HepG2 (cell line): ENCODE results near the gene BDH2. TPM values are rescaled to one million over a fixed set of nuclear protein-coding genes. Genes with fewer than 3 reads are reported as not detected.

Experiments
- ATAC-seq: fragments of 200-7000 bp; cut with Tn5 transposase; 3 replicates; pipeline ENCODE4 v1.9.1; 2020; ENCODE audit warnings: mild to moderate bottlenecking, moderate library complexity
- BruUV-seq: library from RNA; stranded (reverse); fragments of 400-500 nt; replicated peaks from 2 replicates; lab custom pipeline; 2021; lab: Mats Ljungman, UMichigan
- CTCF ChIA-PET: fragments of 300-600 bp; formaldehyde crosslinking; extraction: SDS; loops from one replicate; lab custom pipeline; 2021; ENCODE audit warnings: low total read pairs, inconsistent platforms, low intra/inter-chr PET ratio; lab: Yijun Ruan, JAX
- POLR2A ChIA-PET: fragments of 350-600 bp; sonication (Branson Sonifier 250); formaldehyde crosslinking; loops from one replicate; lab custom pipeline; 2020; ENCODE audit warnings: antibody characterized with exemption, inconsistent platforms; lab: Yijun Ruan, JAX
- DNase-seq: peaks from one replicate; pipeline ENCODE4 v3.0.0-alpha.2; 2015; ENCODE audit warnings: low spot score
- FAIRE-seq: peaks from 3 replicates; lab custom pipeline; 2011; peaks lifted over from hg19 to GRCh38; lab: Jason Lieb, UNC
- H2AFZ ChIP-seq: one replicate; pipeline ENCODE4 v1.6.1; 2011; ENCODE audit warnings: low read length, inconsistent platforms
- H3K27ac ChIP-seq: fragments of 300-600 bp; 3 replicates; pipeline ENCODE4 v1.8.0; 2011; ENCODE audit warnings: mixed run types, mild to moderate bottlenecking, mixed read lengths, low read length, inconsistent platforms; ENCODE audit not compliant: insufficient read depth; ENCODE audit errors: extremely low read length
- H3K27me3 ChIP-seq, 2 experiments: fragments of 200-600 bp in 1 of 2; 2 replicates in 1 of 2; 3 replicates in 1 of 2; pipeline versions ENCODE4 v1.6.0 to v1.8.0; 2011; ENCODE audit warnings: low read length in 2 of 2, mild to moderate bottlenecking in 2 of 2, moderate library complexity in 2 of 2, inconsistent platforms in 1 of 2; ENCODE audit not compliant: insufficient read depth in 2 of 2, control insufficient read depth in 1 of 2
- H3K36me3 ChIP-seq, 2 experiments: fragments of 200-600 bp in 1 of 2; replicated peaks in 1 of 2; 2 replicates in 1 of 2; 3 replicates in 1 of 2; pipeline versions ENCODE4 v1.5.1 to v1.8.0; 2011; ENCODE audit warnings: low read length in 2 of 2, inconsistent platforms in 1 of 2; ENCODE audit not compliant: insufficient read depth in 2 of 2, control insufficient read depth in 1 of 2
- H3K4me1 ChIP-seq: 2 replicates; pipeline ENCODE4 v1.5.1; 2012; ENCODE audit warnings: low read length, inconsistent platforms; ENCODE audit not compliant: insufficient read depth
- H3K4me2 ChIP-seq: 2 replicates; pipeline ENCODE4 v1.6.0; 2011; ENCODE audit warnings: low read depth, low read length, inconsistent platforms
- H3K4me3 ChIP-seq, 3 experiments: fragments of 200-600 bp in 1 of 3; sonication (generic), shearing (Covaris generic) in 1 of 3; replicated peaks in 1 of 3; 2 replicates each; pipeline ENCODE4 v1.5.1; 2011 to 2016; ENCODE audit warnings: low read length in 3 of 3, inconsistent platforms in 2 of 3, low read depth in 2 of 3, mild to moderate bottlenecking in 2 of 3, control low read depth in 1 of 3, mixed read lengths in 1 of 3; ENCODE audit not compliant: insufficient read depth in 1 of 3
- H3K79me2 ChIP-seq: one replicate; pipeline ENCODE4 v1.6.1; 2011; ENCODE audit warnings: low read length, inconsistent platforms; ENCODE audit not compliant: insufficient read depth
- H3K9ac ChIP-seq: 2 replicates; pipeline ENCODE4 v1.6.0; 2011; ENCODE audit warnings: mild to moderate bottlenecking, low read depth, low read length, inconsistent platforms; ENCODE audit not compliant: insufficient read depth
- H3K9me3 ChIP-seq: 2 replicates; pipeline ENCODE4 v1.5.1; 2012; ENCODE audit warnings: mild to moderate bottlenecking, low read length
- H4K20me1 ChIP-seq: 2 replicates; pipeline ENCODE4 v1.6.0; 2011; ENCODE audit warnings: inconsistent platforms, mild to moderate bottlenecking, low read length, moderate library complexity; ENCODE audit not compliant: insufficient read depth
- MYNN ChIP-seq: sonication (generic); formaldehyde crosslinking; IDR thresholded peaks from 2 replicates; pipeline ENCODE4 v1.4.0; 2020; ENCODE audit warnings: mild to moderate bottlenecking, low read depth, missing genetic modification reagents
- NRL ChIP-seq: sonication (generic); formaldehyde crosslinking; IDR thresholded peaks from 2 replicates; pipeline ENCODE4 v1.5.0; 2020; ENCODE audit warnings: missing genetic modification reagents, mild to moderate bottlenecking, moderate library complexity, borderline replicate concordance
- ZFY ChIP-seq: sonication (generic); formaldehyde crosslinking; IDR thresholded peaks from 2 replicates; pipeline ENCODE4 v1.4.0; 2020; ENCODE audit warnings: missing genetic modification reagents
- WGBS: methylation state at CpG from one replicate; pipeline ENCODE4 v1.1.6; 2017; ENCODE audit warnings: low lambda C conversion rate; 5-methylcytosine and 5-hydroxymethylcytosine counted together
- in situ Hi-C: cut with HindIII; loops from 2 replicates; pipeline ENCODE4 v1.10.0; 2017; ENCODE audit warnings: low pct_unique_long_range_greater_than_20kb; ENCODE audit not compliant: extremely low pct_ligation_motif_present
- intact Hi-C: fragments of 100-400 bp; cut with micrococcal nuclease; formaldehyde crosslinking; loops from one replicate; pipeline ENCODE4 v1.10.0; 2022; ENCODE audit not compliant: unreplicated experiment
- polyA plus RNA-seq, 8 experiments: library from polyadenylated mRNA; depleted of rRNA in 3 of 8; stranded (reverse) in 7 of 8; unstranded in 1 of 8; fragments of >200 nt; fragmentation: Illumina TruSeq in 4 of 8; extraction: Trizol in 4 of 8; gene quantifications; 2 replicates each; pipeline versions ENCODE4 v1.2.1 to v1.2.3, GENCODE V29; 2011 to 2016; ENCODE audit warnings: low read depth in 4 of 8, missing spikeins in 1 of 8, mixed read lengths in 1 of 8; ENCODE audit not compliant: insufficient read depth in 1 of 8
- total RNA-seq, 5 experiments: library from RNA; depleted of rRNA; stranded (reverse); fragments of >200 nt; fragmentation: Illumina TruSeq; extraction: Trizol; gene quantifications; 2 replicates each; pipeline ENCODE4 v1.2.3, GENCODE V29; 2016; ENCODE audit warnings: low read depth in 1 of 5
- TF ChIP-seq, protein P1 (sequence below): sonication (generic); formaldehyde crosslinking; IDR thresholded peaks from 2 replicates; pipeline ENCODE4 v1.8.0; 2022; ENCODE audit warnings: missing genetic modification reagents, low read depth, mild to moderate bottlenecking, borderline replicate concordance
- TF ChIP-seq, protein P2 (sequence below): sonication (generic); formaldehyde crosslinking; IDR thresholded peaks from 2 replicates; pipeline ENCODE4 v1.4.0; 2020; ENCODE audit warnings: missing genetic modification reagents, borderline replicate concordance

BDH2 gene
- total and polyA plus RNA-seq, 2 of the 13 experiments (the other 11 are each of a cell fraction or from before 2014, with no cell fraction given) = 34.8 to 46.2 TPM

DNA sequence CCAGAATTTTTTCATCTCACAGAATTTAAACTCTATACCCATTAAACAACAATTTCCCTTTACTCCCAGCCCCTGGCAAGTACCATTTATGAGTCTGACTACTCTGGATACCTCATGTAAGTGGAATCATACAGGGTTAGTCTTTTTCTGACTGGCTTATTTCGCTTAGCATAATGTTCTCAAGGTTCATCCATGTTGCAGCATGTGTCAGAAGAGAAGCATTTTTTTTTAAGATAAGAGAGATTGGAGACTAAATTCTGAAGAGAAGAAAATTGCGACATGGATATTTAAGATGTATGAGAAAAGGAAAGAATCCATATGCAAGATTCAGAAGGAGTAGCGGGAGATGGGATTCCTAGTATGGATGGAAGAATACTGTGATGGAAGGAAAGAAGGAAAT, 68.8 kb downstream of the BDH2 start:
- POLR2A ChIA-PET = no interaction called here
- in situ Hi-C loops = no loop called here
- TF ChIP-seq NRL (no peak), MYNN (CRISPR knock-in tag) (no peak), ZFY (CRISPR knock-in tag) (no peak)
- TF ChIP-seq, protein P1, sequence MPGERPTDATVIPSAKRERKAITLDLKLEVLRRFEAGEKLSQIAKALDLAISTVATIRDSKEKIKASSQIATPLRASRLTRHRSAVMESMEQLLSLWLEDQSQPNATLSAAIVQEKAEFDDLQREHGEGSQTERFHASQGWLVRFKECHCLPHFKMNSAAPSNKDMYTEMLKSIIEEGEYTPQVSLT (CRISPR knock-in tag) = no peak
- TF ChIP-seq, protein P2, sequence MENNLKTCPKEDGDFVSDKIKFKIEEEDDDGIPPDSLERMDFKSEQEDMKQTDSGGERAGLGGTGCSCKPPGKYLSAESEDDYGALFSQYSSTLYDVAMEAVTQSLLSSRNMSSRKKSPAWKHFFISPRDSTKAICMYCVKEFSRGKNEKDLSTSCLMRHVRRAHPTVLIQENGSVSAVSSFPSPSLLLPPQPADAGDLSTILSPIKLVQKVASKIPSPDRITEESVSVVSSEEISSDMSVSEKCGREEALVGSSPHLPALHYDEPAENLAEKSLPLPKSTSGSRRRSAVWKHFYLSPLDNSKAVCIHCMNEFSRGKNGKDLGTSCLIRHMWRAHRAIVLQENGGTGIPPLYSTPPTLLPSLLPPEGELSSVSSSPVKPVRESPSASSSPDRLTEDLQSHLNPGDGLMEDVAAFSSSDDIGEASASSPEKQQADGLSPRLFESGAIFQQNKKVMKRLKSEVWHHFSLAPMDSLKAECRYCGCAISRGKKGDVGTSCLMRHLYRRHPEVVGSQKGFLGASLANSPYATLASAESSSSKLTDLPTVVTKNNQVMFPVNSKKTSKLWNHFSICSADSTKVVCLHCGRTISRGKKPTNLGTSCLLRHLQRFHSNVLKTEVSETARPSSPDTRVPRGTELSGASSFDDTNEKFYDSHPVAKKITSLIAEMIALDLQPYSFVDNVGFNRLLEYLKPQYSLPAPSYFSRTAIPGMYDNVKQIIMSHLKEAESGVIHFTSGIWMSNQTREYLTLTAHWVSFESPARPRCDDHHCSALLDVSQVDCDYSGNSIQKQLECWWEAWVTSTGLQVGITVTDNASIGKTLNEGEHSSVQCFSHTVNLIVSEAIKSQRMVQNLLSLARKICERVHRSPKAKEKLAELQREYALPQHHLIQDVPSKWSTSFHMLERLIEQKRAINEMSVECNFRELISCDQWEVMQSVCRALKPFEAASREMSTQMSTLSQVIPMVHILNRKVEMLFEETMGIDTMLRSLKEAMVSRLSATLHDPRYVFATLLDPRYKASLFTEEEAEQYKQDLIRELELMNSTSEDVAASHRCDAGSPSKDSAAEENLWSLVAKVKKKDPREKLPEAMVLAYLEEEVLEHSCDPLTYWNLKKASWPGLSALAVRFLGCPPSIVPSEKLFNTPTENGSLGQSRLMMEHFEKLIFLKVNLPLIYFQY (CRISPR knock-in tag) = no peak
- intact Hi-C loops = no loop called here
- Histone ChIP-seq H4K20me1 (no peaks in the 10 kb centered on the region), H3K79me2 (no peaks in the 10 kb centered on the region), H3K27me3 (no peaks in the 10 kb centered on the region), H3K9me3 (no peaks in the 10 kb centered on the region), H3K4me3 (no peak overlapping the region), H3K27ac (no peak overlapping the region), H2AFZ (no peak overlapping the region), H3K9ac (no peak overlapping the region), H3K36me3 (peaks cover 3 to 22% of the 10 kb centered on the region in 2 experiments; a peak in 3 of 5 replicates), H3K4me1 (no peaks in the 10 kb centered on the region), H3K4me2 (no peak overlapping the region)
- FAIRE-seq = no peak
- DNase-seq = no peak
- no peak for ATAC-seq
- CTCF ChIA-PET = no interaction called here
- WGBS = 100% methylated on average over 3 of the region's 3 CpGs
- no TSS peak for BruUV-seq
